Left ventricle myocardium inferior (tissue), 1 donor: ENCODE data around the gene TCTN1. TPM values are rescaled to one million over a fixed set of nuclear protein-coding genes. Genes with fewer than 3 reads are reported as not detected.

ENCODE experiments used
- DNase-seq: peaks from one replicate; pipeline ENCODE4 v3.0.0-alpha.2; 2020
- H3K27ac ChIP-seq: fragments of 200-600 bp; replicated peaks from 2 replicates; pipeline ENCODE4 v1.8.0; 2021
- H3K27me3 ChIP-seq: fragments of 200-600 bp; 2 replicates; pipeline ENCODE4 v1.8.0; 2021; ENCODE audit warnings: low read depth
- H3K36me3 ChIP-seq: fragments of 200-600 bp; 2 replicates; pipeline ENCODE4 v1.8.0; 2021
- H3K4me1 ChIP-seq: fragments of 200-600 bp; 2 replicates; pipeline ENCODE4 v1.8.0; 2021
- H3K4me3 ChIP-seq: fragments of 200-600 bp; 2 replicates; pipeline ENCODE4 v1.8.0; 2021; ENCODE audit warnings: mild to moderate bottlenecking, moderate library complexity
- H3K9me3 ChIP-seq: fragments of 200-600 bp; replicated peaks from 2 replicates; pipeline ENCODE4 v1.8.0; 2021
- CTCF ChIP-seq: fragments of 200-600 bp; IDR thresholded peaks from 2 replicates; pipeline ENCODE4 v1.8.0; 2021; ENCODE audit warnings: antibody characterized with exemption, mild to moderate bottlenecking, borderline replicate concordance
- intact Hi-C: fragments of 100-400 bp; cut with micrococcal nuclease; formaldehyde crosslinking; loops from one replicate; pipeline ENCODE4 v1.11.0; 2022
- total RNA-seq: library from RNA; stranded (reverse); fragmentation: NEBNext Ultra II Directional; extraction: Animal tissue kit (Norgen Biotek cat#: 25700); gene quantifications from one replicate; pipeline ENCODE4 v1.2.1, GENCODE V29; 2021
- donor health status: DM: no; HTN: yes; CAD: no; lungs with severe emphysema.

Gene TCTN1
- total RNA-seq, 1 donor from 2014 or later = 21.6 TPM

GRCh38 chr12:110578694-110579534, 35.0 kb upstream of the TCTN1 start:
- no peak for DNase-seq
- intact Hi-C loops = no loop called here
- H3K36me3 ChIP-seq = no peaks in the 10 kb centered on the region
- H3K4me3 ChIP-seq = peak overlapping the region; percentile 75
- peak overlapping the region; percentile 91 for H3K27ac ChIP-seq
- peaks cover 93% of the 10 kb centered on the region for H3K4me1 ChIP-seq
- H3K9me3 ChIP-seq = no peaks in the 10 kb centered on the region
- H3K27me3 ChIP-seq = no peaks in the 10 kb centered on the region
- TF ChIP-seq CTCF = no peak

- no peaks in the 10 kb centered on the region for H3K27me3 ChIP-seq
- DNase-seq = no peak
- peak overlapping the region; percentile 91 for H3K27ac ChIP-seq
- no peaks in the 10 kb centered on the region for H3K36me3 ChIP-seq
- peak overlapping the region; percentile 75 for H3K4me3 ChIP-seq
- intact Hi-C loops = no loop called here
- peaks cover 93% of the 10 kb centered on the region for H3K4me1 ChIP-seq
- TF ChIP-seq CTCF = no peak
- no peaks in the 10 kb centered on the region for H3K9me3 ChIP-seq
These were observed 34.2 kb upstream of the TCTN1 start for GRCh38 chr12:110579535-110580253.

GRCh38 chr12:110581931-110582275, 32.0 kb upstream of the TCTN1 start:
- intact Hi-C loops = no loop called here
- H3K4me1 ChIP-seq = peaks cover 88% of the 10 kb centered on the region
- H3K36me3 ChIP-seq = no peaks in the 10 kb centered on the region
- H3K4me3 ChIP-seq = peak overlapping the region; percentile 75
- DNase-seq = no peak
- no peaks in the 10 kb centered on the region for H3K9me3 ChIP-seq
- TF ChIP-seq CTCF = no peak
- H3K27me3 ChIP-seq = no peaks in the 10 kb centered on the region
- peak overlapping the region; percentile 91 for H3K27ac ChIP-seq

- Histone ChIP-seq H3K4me3 (peak overlapping the region; percentile 75), H3K27ac (peak overlapping the region; percentile 91), H3K36me3 (no peaks in the 10 kb centered on the region), H3K9me3 (no peaks in the 10 kb centered on the region), H3K27me3 (no peaks in the 10 kb centered on the region), H3K4me1 (peaks cover 82% of the 10 kb centered on the region)
- intact Hi-C loops = no loop called here
- peak; percentile 62 for DNase-seq
- TF ChIP-seq CTCF = no peak
These were observed 31.4 kb upstream of the TCTN1 start for GRCh38 chr12:110582276-110583136.
